Smooth muscle cell (in vitro differentiated cells): ENCODE results near the gene SEPTIN12. TPM values are rescaled to one million over a fixed set of nuclear protein-coding genes. Genes with fewer than 3 reads are reported as not detected.

Experiments
- DNase-seq: peaks from one replicate; lab custom pipeline; 2025; ENCODE audit not compliant: unreplicated experiment; lab: John Stamatoyannopoulos, UW
- H2AFZ ChIP-seq: fragments of 200-600 bp; sonication (generic); 2 replicates; pipeline ENCODE4 v1.6.0; 2016; ENCODE audit warnings: antibody characterized with exemption, low read depth, mild to moderate bottlenecking
- H3F3A ChIP-seq: fragments of 200-600 bp; sonication (generic); 2 replicates; pipeline ENCODE4 v1.6.0; 2017; ENCODE audit warnings: antibody characterized with exemption, low read depth
- H3K27ac ChIP-seq: fragments of 200-600 bp; sonication (generic); 2 replicates; pipeline ENCODE4 v1.5.1; 2016; ENCODE audit warnings: low read depth, mild to moderate bottlenecking
- H3K27me3 ChIP-seq: fragments of 200-600 bp; sonication (generic); 2 replicates; pipeline ENCODE4 v1.6.1; 2016; ENCODE audit warnings: low read depth, mild to moderate bottlenecking
- H3K36me3 ChIP-seq: fragments of 200-600 bp; sonication (generic); 2 replicates; pipeline ENCODE4 v1.5.1; 2016; ENCODE audit warnings: low read depth
- H3K4me1 ChIP-seq: fragments of 200-600 bp; sonication (generic); 2 replicates; pipeline ENCODE4 v1.5.1; 2016; ENCODE audit warnings: low read depth
- H3K4me2 ChIP-seq: fragments of 200-600 bp; sonication (generic); 2 replicates; pipeline ENCODE4 v1.6.0; 2016; ENCODE audit warnings: mild to moderate bottlenecking
- H3K4me3 ChIP-seq: fragments of 200-600 bp; sonication (generic); 2 replicates; pipeline ENCODE4 v1.5.1; 2016; ENCODE audit warnings: mild to moderate bottlenecking
- H3K79me2 ChIP-seq: fragments of 200-600 bp; sonication (generic); 2 replicates; pipeline ENCODE4 v1.6.0; 2016; ENCODE audit warnings: low read depth, mild to moderate bottlenecking
- H3K9ac ChIP-seq: fragments of 200-600 bp; sonication (generic); 2 replicates; pipeline ENCODE4 v1.6.0; 2016; ENCODE audit warnings: low read depth
- H3K9me3 ChIP-seq: fragments of 200-600 bp; sonication (generic); replicated peaks from 2 replicates; pipeline ENCODE4 v1.5.1; 2016; ENCODE audit warnings: low read depth
- H4K20me1 ChIP-seq: fragments of 200-600 bp; sonication (generic); 2 replicates; pipeline ENCODE4 v1.6.0; 2016; ENCODE audit warnings: low read depth
- WGBS: methylation state at CpG from one replicate; pipeline ENCODE4 v1.1.7; 2016; ENCODE audit warnings: low lambda C conversion rate; 5-methylcytosine and 5-hydroxymethylcytosine counted together
- polyA plus RNA-seq: library from polyadenylated mRNA; unstranded; fragments of >200 nt; fragmentation: Nextera tagmentation; extraction: Ambion mirVana; gene quantifications from 2 replicates; pipeline ENCODE4 v1.2.1, GENCODE V29; 2016
- total RNA-seq: library from RNA; depleted of rRNA; stranded (reverse); fragments of >200 nt; gene quantifications from 2 replicates; pipeline ENCODE4 v1.2.3, GENCODE V29; 2014
- TF ChIP-seq, protein P1 (sequence below): fragments of 200-600 bp; sonication (generic); IDR thresholded peaks from 2 replicates; pipeline ENCODE4 v1.5.1; 2017; ENCODE audit warnings: borderline replicate concordance, mild to moderate bottlenecking, antibody characterized with exemption; ENCODE audit not compliant: insufficient read depth, poor library complexity, severe bottlenecking

Gene SEPTIN12, protein sequence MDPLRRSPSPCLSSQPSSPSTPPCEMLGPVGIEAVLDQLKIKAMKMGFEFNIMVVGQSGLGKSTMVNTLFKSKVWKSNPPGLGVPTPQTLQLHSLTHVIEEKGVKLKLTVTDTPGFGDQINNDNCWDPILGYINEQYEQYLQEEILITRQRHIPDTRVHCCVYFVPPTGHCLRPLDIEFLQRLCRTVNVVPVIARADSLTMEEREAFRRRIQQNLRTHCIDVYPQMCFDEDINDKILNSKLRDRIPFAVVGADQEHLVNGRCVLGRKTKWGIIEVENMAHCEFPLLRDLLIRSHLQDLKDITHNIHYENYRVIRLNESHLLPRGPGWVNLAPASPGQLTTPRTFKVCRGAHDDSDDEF
- total RNA-seq, result not detected in 2 replicates
- 0.52 TPM in 1 of 2 replicates, not detected in the other for polyA plus RNA-seq

DNA sequence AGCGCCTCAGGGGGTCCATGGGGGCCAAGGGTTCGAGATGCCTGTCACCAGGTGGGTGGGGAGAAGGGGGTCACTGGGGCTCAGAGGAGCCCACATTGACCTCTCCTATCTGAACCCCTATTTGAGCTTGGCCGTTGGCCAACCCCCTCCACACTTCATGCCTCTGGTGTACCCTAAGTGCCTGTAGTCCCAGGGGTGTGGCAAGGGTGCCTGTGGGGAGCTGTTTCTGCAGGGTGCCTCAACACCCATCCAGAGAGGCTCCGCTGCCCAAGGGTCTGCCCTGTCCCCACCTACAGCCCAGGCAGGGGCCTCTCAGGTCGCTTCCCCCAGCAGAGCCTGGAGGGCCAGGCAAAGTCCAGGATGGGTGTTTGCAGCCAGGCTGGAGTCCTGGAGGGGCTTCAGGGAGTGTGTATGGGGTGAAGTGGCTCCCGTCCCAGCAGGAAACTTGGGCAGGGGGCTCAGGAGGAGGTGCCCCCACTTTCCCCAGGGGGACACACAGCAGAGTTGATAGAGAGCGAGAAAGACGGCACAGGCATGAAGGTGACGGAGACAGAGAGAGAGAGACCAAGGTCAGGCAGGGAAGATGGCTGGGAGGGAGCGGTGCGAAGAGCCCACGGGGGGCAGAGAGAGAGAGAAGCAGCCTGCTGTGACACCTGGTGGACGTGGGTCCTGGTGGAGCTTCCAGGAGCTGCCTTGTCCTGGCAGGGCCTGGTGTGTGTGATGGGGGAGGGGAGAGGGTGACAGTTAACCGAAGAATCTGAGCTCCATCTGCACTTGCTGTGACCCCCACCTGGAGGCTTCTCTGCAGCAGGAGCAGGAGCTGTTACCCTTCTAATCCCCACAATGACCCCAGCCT lies at the start of gene SEPTIN12:
TSS of gene SEPTIN12 (minus strand) at position 719 of the 856 bp plus-strand sequence. CDS start at position 19, 700 bp downstream.
- H3K9me3 ChIP-seq, result no peaks in the 10 kb centered on the region

DNA sequence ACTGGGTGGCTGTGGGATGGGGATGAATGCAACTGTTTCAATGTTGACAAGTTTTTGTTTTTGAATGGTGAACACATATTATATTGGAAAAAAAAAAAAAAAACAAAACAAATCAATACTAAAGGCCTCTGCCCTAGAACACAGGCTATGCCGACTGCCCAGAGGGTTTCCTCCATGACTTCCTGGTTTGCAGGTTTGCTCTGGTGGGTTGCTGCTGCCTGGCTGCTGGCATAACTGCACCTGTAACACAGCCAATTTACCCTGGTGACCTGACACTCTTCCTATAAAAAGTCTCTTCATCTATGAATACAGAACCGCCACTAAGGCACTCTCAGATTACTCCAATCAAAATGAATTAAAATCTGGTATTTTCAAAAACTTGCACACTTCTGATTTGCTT lies 48.6 kb upstream of the SEPTIN12 start:
- peaks cover 13% of the 10 kb centered on the region for H3K36me3 ChIP-seq
- WGBS, result 100% methylated on average over 2 of the region's 2 CpGs
- H3K9ac ChIP-seq, result no peak overlapping the region
- H3K4me3 ChIP-seq, result no peak overlapping the region
- H3K4me1 ChIP-seq, result no peaks in the 10 kb centered on the region
- H3K4me2 ChIP-seq, result no peak overlapping the region
- peaks cover 14% of the 10 kb centered on the region for H3K79me2 ChIP-seq
- H2AFZ ChIP-seq, result no peak overlapping the region
- H3K27ac ChIP-seq, result no peak overlapping the region
- peaks cover 54% of the 10 kb centered on the region for H4K20me1 ChIP-seq
- H3K9me3 ChIP-seq, result no peaks in the 10 kb centered on the region
- H3K27me3 ChIP-seq, result no peaks in the 10 kb centered on the region
- H3F3A ChIP-seq, result peaks cover 11% of the 10 kb centered on the region
- DNase-seq, result no peak
- TF ChIP-seq, protein P1, sequence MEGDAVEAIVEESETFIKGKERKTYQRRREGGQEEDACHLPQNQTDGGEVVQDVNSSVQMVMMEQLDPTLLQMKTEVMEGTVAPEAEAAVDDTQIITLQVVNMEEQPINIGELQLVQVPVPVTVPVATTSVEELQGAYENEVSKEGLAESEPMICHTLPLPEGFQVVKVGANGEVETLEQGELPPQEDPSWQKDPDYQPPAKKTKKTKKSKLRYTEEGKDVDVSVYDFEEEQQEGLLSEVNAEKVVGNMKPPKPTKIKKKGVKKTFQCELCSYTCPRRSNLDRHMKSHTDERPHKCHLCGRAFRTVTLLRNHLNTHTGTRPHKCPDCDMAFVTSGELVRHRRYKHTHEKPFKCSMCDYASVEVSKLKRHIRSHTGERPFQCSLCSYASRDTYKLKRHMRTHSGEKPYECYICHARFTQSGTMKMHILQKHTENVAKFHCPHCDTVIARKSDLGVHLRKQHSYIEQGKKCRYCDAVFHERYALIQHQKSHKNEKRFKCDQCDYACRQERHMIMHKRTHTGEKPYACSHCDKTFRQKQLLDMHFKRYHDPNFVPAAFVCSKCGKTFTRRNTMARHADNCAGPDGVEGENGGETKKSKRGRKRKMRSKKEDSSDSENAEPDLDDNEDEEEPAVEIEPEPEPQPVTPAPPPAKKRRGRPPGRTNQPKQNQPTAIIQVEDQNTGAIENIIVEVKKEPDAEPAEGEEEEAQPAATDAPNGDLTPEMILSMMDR, result no peak

More for the DNA sequence above, at the start of gene SEPTIN12:
- H3K4me1 ChIP-seq, result no peaks in the 10 kb centered on the region
- H2AFZ ChIP-seq, result no peak within 1 kb of the TSS
- no peaks in the 10 kb centered on the region for H3K36me3 ChIP-seq
- no peaks in the 10 kb centered on the region for H4K20me1 ChIP-seq
- WGBS, result 92% methylated on average over 14 of the region's 14 CpGs
- no peak within 1 kb of the TSS for H3K4me3 ChIP-seq
- H3K27ac ChIP-seq, result no peak within 1 kb of the TSS
- H3K4me2 ChIP-seq, result no peak within 1 kb of the TSS
- no peak within 1 kb of the TSS for H3K9ac ChIP-seq
- no peak for DNase-seq
- H3K27me3 ChIP-seq, result no peaks in the 10 kb centered on the region
- TF ChIP-seq, protein P1, result no peak
- no peaks in the 10 kb centered on the region for H3K79me2 ChIP-seq
- no peaks in the 10 kb centered on the region for H3F3A ChIP-seq

DNA sequence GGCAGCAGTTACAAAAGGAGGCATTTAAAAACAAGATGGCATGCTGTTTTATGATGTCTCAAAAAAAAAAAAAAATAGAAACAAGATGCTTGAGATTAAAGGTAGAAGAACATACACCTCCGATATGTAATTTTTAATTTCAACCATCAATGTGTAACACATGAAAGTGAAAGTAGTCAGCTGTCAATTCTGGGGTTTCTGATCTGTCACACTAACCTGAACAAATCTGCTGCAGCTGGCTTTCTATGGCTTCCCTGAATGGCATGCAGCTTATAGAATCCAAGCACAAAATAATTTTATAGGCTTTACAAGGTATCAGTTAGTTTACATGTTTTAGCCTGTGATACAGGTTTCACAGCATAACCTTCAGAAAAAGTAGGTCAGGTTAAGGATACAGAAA lies 45.4 kb upstream of the SEPTIN12 start:
- H3K9me3 ChIP-seq, result no peaks in the 10 kb centered on the region
- no peak overlapping the region for H2AFZ ChIP-seq
- no peaks in the 10 kb centered on the region for H3K27me3 ChIP-seq
- WGBS, result 100% methylated on average over 1 of the region's 1 CpG
- no peak overlapping the region for H3K4me3 ChIP-seq
- H3K9ac ChIP-seq, result no peak overlapping the region
- H4K20me1 ChIP-seq, result peaks cover 37% of the 10 kb centered on the region
- peaks cover 14% of the 10 kb centered on the region for H3K79me2 ChIP-seq
- no peak for DNase-seq
- no peaks in the 10 kb centered on the region for H3K4me1 ChIP-seq
- no peaks in the 10 kb centered on the region for H3F3A ChIP-seq
- H3K4me2 ChIP-seq, result no peak overlapping the region
- no peak overlapping the region for H3K27ac ChIP-seq
- peaks cover 17% of the 10 kb centered on the region for H3K36me3 ChIP-seq
- TF ChIP-seq, protein P1, result no peak
